Measurements from ENCODE around the gene MSRB3.

MSRB3 gene

DNA sequence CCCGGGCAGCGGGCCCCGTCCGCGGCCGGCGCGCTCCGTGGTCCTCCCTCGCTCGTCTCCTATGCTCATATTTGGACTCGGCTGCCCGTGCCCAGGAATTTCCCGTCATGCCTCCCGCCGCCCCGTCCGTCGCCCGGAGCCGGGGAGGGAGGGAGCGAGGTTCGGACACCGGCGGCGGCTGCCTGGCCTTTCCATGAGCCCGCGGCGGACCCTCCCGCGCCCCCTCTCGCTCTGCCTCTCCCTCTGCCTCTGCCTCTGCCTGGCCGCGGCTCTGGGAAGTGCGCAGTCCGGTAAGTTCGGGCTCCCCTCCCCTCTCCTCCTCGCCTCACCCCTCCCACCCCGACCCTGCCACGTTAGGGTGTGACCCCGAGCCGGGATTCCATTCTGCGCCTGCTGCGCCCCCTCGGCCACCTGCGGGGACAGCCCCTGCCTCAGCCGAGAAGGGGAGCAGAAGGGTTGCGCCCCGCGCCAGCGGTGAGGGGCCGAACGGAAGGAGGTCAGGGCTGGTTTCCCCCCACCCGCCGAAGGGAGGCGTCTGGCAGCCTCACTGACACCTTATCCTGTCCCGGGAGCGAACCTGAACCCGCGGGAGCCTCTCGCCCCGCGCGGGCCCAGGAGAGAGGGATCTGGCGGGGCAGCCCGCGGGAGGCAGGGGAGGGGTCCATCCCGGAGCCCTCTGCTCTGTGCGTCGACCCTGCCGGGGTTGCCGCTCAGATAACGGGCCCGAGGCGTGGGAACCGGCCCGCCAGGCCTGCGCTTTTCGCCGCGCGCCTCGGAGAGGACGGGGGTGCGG, at the start of gene MSRB3:
MSRB3 (plus strand) TSS at position 108 of the 793 bp plus-strand sequence. CDS start 29,897 bp downstream, outside the sequence.
- H3K9me3 ChIP-seq (ENCODE audit: control insufficient read depth, low read length), result no peaks in the 10 kb centered on the region
- peaks cover 22% of the 10 kb centered on the region for H3K4me1 ChIP-seq (ENCODE audit: control insufficient read depth, insufficient read depth, low read length)
- peak within 1 kb of the TSS; percentile 91 for H3K4me3 ChIP-seq (ENCODE audit: low read length)
- H3K36me3 ChIP-seq (ENCODE audit: control insufficient read depth, insufficient read depth, low read length, severe bottlenecking), result no peaks in the 10 kb centered on the region
- DNase-seq (ENCODE audit: low read depth), result peak; percentile 94
- peak within 1 kb of the TSS; percentile 91 for H3K9ac ChIP-seq (ENCODE audit: low read length)
- no peaks in the 10 kb centered on the region for H3K27me3 ChIP-seq (replicated peaks; ENCODE audit: control insufficient read depth, insufficient read depth, low read length)

GRCh38 chr12:65229441-65229840, 49.0 kb upstream of the MSRB3 start:
- Histone ChIP-seq H3K9me3 (ENCODE audit: control insufficient read depth, low read length) (peaks cover 12% of the 10 kb centered on the region), H3K36me3 (ENCODE audit: control insufficient read depth, insufficient read depth, low read length, severe bottlenecking) (peaks cover 9% of the 10 kb centered on the region), H3K4me1 (ENCODE audit: control insufficient read depth, insufficient read depth, low read length) (peaks cover 4% of the 10 kb centered on the region), H3K4me3 (ENCODE audit: low read length) (no peak overlapping the region), H3K9ac (ENCODE audit: low read length) (no peak overlapping the region), H3K27me3 (replicated peaks; ENCODE audit: control insufficient read depth, insufficient read depth, low read length) (no peaks in the 10 kb centered on the region)
- peak; percentile 53 for DNase-seq (ENCODE audit: low read depth)

GRCh38 chr12:65232476-65233077, 45.9 kb upstream of the MSRB3 start:
- H3K4me1 ChIP-seq (ENCODE audit: control insufficient read depth, insufficient read depth, low read length), result peaks cover 4% of the 10 kb centered on the region
- peak overlapping the region; percentile 3 for H3K4me3 ChIP-seq (ENCODE audit: low read length)
- no peaks in the 10 kb centered on the region for H3K27me3 ChIP-seq (replicated peaks; ENCODE audit: control insufficient read depth, insufficient read depth, low read length)
- DNase-seq (ENCODE audit: low read depth), result peak; percentile 69
- peaks cover 9% of the 10 kb centered on the region for H3K36me3 ChIP-seq (ENCODE audit: control insufficient read depth, insufficient read depth, low read length, severe bottlenecking)
- H3K9ac ChIP-seq (ENCODE audit: low read length), result peak overlapping the region; percentile 5
- peaks cover 9% of the 10 kb centered on the region for H3K9me3 ChIP-seq (ENCODE audit: control insufficient read depth, low read length)

GRCh38 chr12:65237153-65237552, 41.3 kb upstream of the MSRB3 start:
- Histone ChIP-seq H3K9ac (ENCODE audit: low read length) (no peak overlapping the region), H3K4me1 (ENCODE audit: control insufficient read depth, insufficient read depth, low read length) (no peaks in the 10 kb centered on the region), H3K27me3 (replicated peaks; ENCODE audit: control insufficient read depth, insufficient read depth, low read length) (no peaks in the 10 kb centered on the region), H3K36me3 (ENCODE audit: control insufficient read depth, insufficient read depth, low read length, severe bottlenecking) (peaks cover 25% of the 10 kb centered on the region), H3K9me3 (ENCODE audit: control insufficient read depth, low read length) (no peaks in the 10 kb centered on the region), H3K4me3 (ENCODE audit: low read length) (no peak overlapping the region)
- DNase-seq (ENCODE audit: low read depth), result no peak

- H3K36me3 ChIP-seq (ENCODE audit: control insufficient read depth, insufficient read depth, low read length, severe bottlenecking), result peaks cover 38% of the 10 kb centered on the region
- H3K9me3 ChIP-seq (ENCODE audit: control insufficient read depth, low read length), result no peaks in the 10 kb centered on the region
- H3K27me3 ChIP-seq (replicated peaks; ENCODE audit: control insufficient read depth, insufficient read depth, low read length), result no peaks in the 10 kb centered on the region
- no peak overlapping the region for H3K9ac ChIP-seq (ENCODE audit: low read length)
- no peak overlapping the region for H3K4me3 ChIP-seq (ENCODE audit: low read length)
- H3K4me1 ChIP-seq (ENCODE audit: control insufficient read depth, insufficient read depth, low read length), result no peaks in the 10 kb centered on the region
- DNase-seq (ENCODE audit: low read depth), result peak; percentile 18
Measured at GRCh38 chr12:65238609-65239008, 39.9 kb upstream of the MSRB3 start.

DNA sequence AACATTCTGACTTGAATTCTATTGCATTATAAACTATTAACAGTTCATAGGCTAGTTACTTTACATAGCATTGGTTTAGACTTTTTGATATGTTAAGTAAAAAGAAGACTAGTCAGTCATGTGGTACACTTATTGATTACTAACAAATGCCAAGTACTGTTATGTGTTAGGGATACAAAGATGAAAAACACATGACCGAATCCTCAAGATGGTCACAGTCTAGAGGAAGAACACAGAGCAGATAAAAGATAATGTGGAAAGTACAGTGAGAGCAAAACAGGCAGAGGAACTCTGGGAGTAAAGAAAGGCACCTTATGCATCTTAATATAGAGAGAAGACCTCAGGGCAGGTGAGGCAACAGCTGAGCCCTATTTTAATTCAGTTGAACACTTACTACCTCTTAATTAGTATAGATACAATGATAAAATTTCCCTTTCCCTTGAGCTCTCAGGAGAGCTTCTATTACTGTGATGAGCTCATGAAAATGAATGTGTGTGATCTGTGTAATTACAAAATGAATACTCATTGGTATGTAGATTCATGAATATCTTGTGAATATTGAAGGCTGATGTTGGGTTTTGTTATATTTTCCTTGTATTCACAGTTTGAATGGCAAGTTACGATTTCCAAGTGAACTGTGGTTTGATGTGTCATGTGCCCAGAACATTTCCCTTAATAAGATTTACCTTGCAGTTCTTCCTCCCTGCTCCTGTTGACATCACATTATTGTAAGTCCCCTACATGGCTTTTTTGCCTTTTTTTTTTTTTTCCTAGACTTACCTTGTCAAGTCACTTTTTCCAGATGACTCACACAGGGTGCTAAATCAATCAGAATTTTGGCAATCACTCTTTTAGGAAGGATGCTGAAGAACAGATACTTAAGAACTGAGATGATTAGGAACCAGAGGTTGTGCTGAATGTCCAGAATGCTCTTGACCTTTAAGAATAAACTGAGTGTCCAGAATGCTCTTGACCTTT, 29.5 kb upstream of the MSRB3 start:
- Histone ChIP-seq H3K36me3 (ENCODE audit: control insufficient read depth, insufficient read depth, low read length, severe bottlenecking) (peaks cover 40% of the 10 kb centered on the region), H3K9me3 (ENCODE audit: control insufficient read depth, low read length) (no peaks in the 10 kb centered on the region), H3K9ac (ENCODE audit: low read length) (no peak overlapping the region), H3K4me1 (ENCODE audit: control insufficient read depth, insufficient read depth, low read length) (peaks cover 8% of the 10 kb centered on the region), H3K27me3 (replicated peaks; ENCODE audit: control insufficient read depth, insufficient read depth, low read length) (no peaks in the 10 kb centered on the region), H3K4me3 (ENCODE audit: low read length) (no peak overlapping the region)
- DNase-seq (ENCODE audit: low read depth), result no peak

DNA sequence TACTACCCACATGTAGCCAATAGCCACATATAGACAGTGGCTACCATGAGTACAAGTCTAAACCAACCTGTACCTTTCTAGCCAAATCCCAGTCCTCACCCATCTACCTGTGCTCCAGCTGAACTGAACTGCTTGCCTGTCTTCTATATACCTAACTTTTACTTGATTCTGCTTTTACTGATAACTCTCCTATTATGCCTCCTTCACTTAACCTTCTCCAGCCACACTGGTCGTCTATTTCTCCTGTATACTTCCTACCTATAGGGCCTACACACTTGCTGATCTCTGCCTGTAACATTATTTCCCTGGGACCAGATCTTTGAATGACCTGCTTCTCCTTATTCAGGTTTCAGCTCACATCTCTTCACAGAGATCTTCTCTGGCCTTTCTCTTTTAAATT, 26.0 kb upstream of the MSRB3 start:
- no peak for DNase-seq (ENCODE audit: low read depth)
- peaks cover 16% of the 10 kb centered on the region for H3K36me3 ChIP-seq (ENCODE audit: control insufficient read depth, insufficient read depth, low read length, severe bottlenecking)
- H3K9ac ChIP-seq (ENCODE audit: low read length), result no peak overlapping the region
- H3K4me3 ChIP-seq (ENCODE audit: low read length), result no peak overlapping the region
- H3K9me3 ChIP-seq (ENCODE audit: control insufficient read depth, low read length), result no peaks in the 10 kb centered on the region
- H3K4me1 ChIP-seq (ENCODE audit: control insufficient read depth, insufficient read depth, low read length), result peaks cover 8% of the 10 kb centered on the region
- H3K27me3 ChIP-seq (replicated peaks; ENCODE audit: control insufficient read depth, insufficient read depth, low read length), result no peaks in the 10 kb centered on the region

GRCh38 chr12:65257986-65258385, 20.5 kb upstream of the MSRB3 start:
- H3K27me3 ChIP-seq (replicated peaks; ENCODE audit: control insufficient read depth, insufficient read depth, low read length), result no peaks in the 10 kb centered on the region
- H3K4me1 ChIP-seq (ENCODE audit: control insufficient read depth, insufficient read depth, low read length), result no peaks in the 10 kb centered on the region
- no peak for DNase-seq (ENCODE audit: low read depth)
- no peaks in the 10 kb centered on the region for H3K36me3 ChIP-seq (ENCODE audit: control insufficient read depth, insufficient read depth, low read length, severe bottlenecking)
- no peaks in the 10 kb centered on the region for H3K9me3 ChIP-seq (ENCODE audit: control insufficient read depth, low read length)
- no peak overlapping the region for H3K4me3 ChIP-seq (ENCODE audit: low read length)
- no peak overlapping the region for H3K9ac ChIP-seq (ENCODE audit: low read length)

DNA sequence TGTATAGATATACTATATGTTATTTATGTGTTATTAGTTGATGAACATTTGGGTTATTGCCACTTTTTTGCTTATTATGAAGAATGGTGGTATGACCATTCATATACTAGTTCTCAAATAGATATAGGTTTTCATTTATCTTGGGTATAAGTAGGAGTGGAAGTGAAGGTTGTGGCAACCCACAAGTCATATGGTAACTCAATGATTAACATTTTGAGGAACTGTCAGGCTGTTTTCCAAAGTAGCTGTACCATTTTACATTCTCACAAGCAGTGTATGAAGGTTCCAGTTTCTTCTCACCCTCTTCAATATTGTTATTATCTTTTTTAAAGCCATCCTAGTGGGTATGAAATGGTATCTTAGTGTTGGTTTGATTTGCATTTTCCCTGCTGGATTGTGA, 19.0 kb upstream of the MSRB3 start:
- Histone ChIP-seq H3K9me3 (ENCODE audit: control insufficient read depth, low read length) (no peaks in the 10 kb centered on the region), H3K9ac (ENCODE audit: low read length) (no peak overlapping the region), H3K27me3 (replicated peaks; ENCODE audit: control insufficient read depth, insufficient read depth, low read length) (no peaks in the 10 kb centered on the region), H3K4me3 (ENCODE audit: low read length) (no peak overlapping the region), H3K36me3 (ENCODE audit: control insufficient read depth, insufficient read depth, low read length, severe bottlenecking) (no peaks in the 10 kb centered on the region), H3K4me1 (ENCODE audit: control insufficient read depth, insufficient read depth, low read length) (no peaks in the 10 kb centered on the region)
- no peak for DNase-seq (ENCODE audit: low read depth)

GRCh38 chr12:65263777-65264176, 14.7 kb upstream of the MSRB3 start:
- Histone ChIP-seq H3K9me3 (ENCODE audit: control insufficient read depth, low read length) (no peaks in the 10 kb centered on the region), H3K9ac (ENCODE audit: low read length) (no peak overlapping the region), H3K4me3 (ENCODE audit: low read length) (no peak overlapping the region), H3K36me3 (ENCODE audit: control insufficient read depth, insufficient read depth, low read length, severe bottlenecking) (no peaks in the 10 kb centered on the region), H3K27me3 (replicated peaks; ENCODE audit: control insufficient read depth, insufficient read depth, low read length) (no peaks in the 10 kb centered on the region), H3K4me1 (ENCODE audit: control insufficient read depth, insufficient read depth, low read length) (no peaks in the 10 kb centered on the region)
- DNase-seq (ENCODE audit: low read depth), result no peak

GRCh38 chr12:65266408-65266807, 12.1 kb upstream of the MSRB3 start:
- Histone ChIP-seq H3K36me3 (ENCODE audit: control insufficient read depth, insufficient read depth, low read length, severe bottlenecking) (no peaks in the 10 kb centered on the region), H3K9me3 (ENCODE audit: control insufficient read depth, low read length) (no peaks in the 10 kb centered on the region), H3K4me3 (ENCODE audit: low read length) (no peak overlapping the region), H3K4me1 (ENCODE audit: control insufficient read depth, insufficient read depth, low read length) (no peaks in the 10 kb centered on the region), H3K9ac (ENCODE audit: low read length) (no peak overlapping the region), H3K27me3 (replicated peaks; ENCODE audit: control insufficient read depth, insufficient read depth, low read length) (no peaks in the 10 kb centered on the region)
- DNase-seq (ENCODE audit: low read depth), result no peak
